GM23338 (cell line): ENCODE results near the gene GRIN2A. TPM values are rescaled to one million over a fixed set of nuclear protein-coding genes. Genes with fewer than 3 reads are reported as not detected.

Experiments
- ATAC-seq: fragments of 200-7000 bp; cut with Tn5 transposase; 3 replicates; pipeline ENCODE4 v1.9.1; 2020
- DNase-seq: peaks from one replicate; pipeline ENCODE4 v3.0.0-alpha.2; 2015; ENCODE audit warnings: low spot score
- H2AFZ ChIP-seq: fragments of 200-600 bp; sonication (generic); 2 replicates; pipeline ENCODE4 v1.8.0; 2016; ENCODE audit warnings: antibody characterized with exemption, mild to moderate bottlenecking, moderate library complexity
- H3F3A ChIP-seq: fragments of 200-600 bp; sonication (generic); replicated peaks from 2 replicates; pipeline ENCODE4 v1.8.0; 2017; ENCODE audit warnings: antibody characterized with exemption, mixed run types, low read depth
- H3K27ac ChIP-seq: fragments of 200-600 bp; sonication (generic); 2 replicates; pipeline ENCODE4 v1.6.1; 2016; ENCODE audit warnings: low read depth
- H3K27me3 ChIP-seq: fragments of 200-600 bp; sonication (generic); 2 replicates; pipeline ENCODE4 v1.8.0; 2016; ENCODE audit warnings: mild to moderate bottlenecking, mixed run types, moderate library complexity; ENCODE audit not compliant: insufficient read depth
- H3K36me3 ChIP-seq: fragments of 200-600 bp; sonication (generic); 2 replicates; pipeline ENCODE4 v1.8.0; 2016; ENCODE audit warnings: mild to moderate bottlenecking; ENCODE audit not compliant: insufficient read depth
- H3K4me1 ChIP-seq: fragments of 200-600 bp; sonication (generic); 2 replicates; pipeline ENCODE4 v1.8.0; 2016; ENCODE audit warnings: mild to moderate bottlenecking, moderate library complexity; ENCODE audit not compliant: insufficient read depth
- H3K4me2 ChIP-seq: fragments of 200-600 bp; sonication (generic); 2 replicates; pipeline ENCODE4 v1.7.1; 2017; ENCODE audit warnings: mixed run types
- H3K4me3 ChIP-seq: fragments of 200-600 bp; sonication (generic); 2 replicates; pipeline ENCODE4 v1.6.1; 2016; ENCODE audit warnings: mixed run types
- H3K79me2 ChIP-seq: fragments of 200-600 bp; sonication (generic); replicated peaks from 2 replicates; pipeline ENCODE4 v1.8.0; 2017; ENCODE audit warnings: mild to moderate bottlenecking; ENCODE audit not compliant: insufficient read depth
- H3K9me2 ChIP-seq: fragments of 200-600 bp; sonication (generic); 2 replicates; pipeline ENCODE4 v1.8.0; 2017; ENCODE audit not compliant: insufficient read depth
- H4K20me1 ChIP-seq: fragments of 200-600 bp; sonication (generic); replicated peaks from 2 replicates; pipeline ENCODE4 v1.8.0; 2017; ENCODE audit warnings: mild to moderate bottlenecking; ENCODE audit not compliant: insufficient read depth
- H3K27ac Mint-ChIP-seq: 2 replicates; pipeline ENCODE4 v1.8.0; 2020; ENCODE audit warnings: inconsistent platforms, mild to moderate bottlenecking, moderate library complexity, mixed read lengths
- H3K27me3 Mint-ChIP-seq: 3 replicates; pipeline ENCODE4 v1.8.0; 2022; ENCODE audit warnings: low read depth, mild to moderate bottlenecking, moderate library complexity, mixed read lengths, inconsistent platforms; ENCODE audit not compliant: insufficient read depth, poor library complexity
- H3K36me3 Mint-ChIP-seq: 3 replicates; pipeline ENCODE4 v1.8.0; 2021; ENCODE audit warnings: low read depth, mild to moderate bottlenecking, inconsistent platforms, moderate library complexity, mixed read lengths
- H3K4me1 Mint-ChIP-seq: 3 replicates; pipeline ENCODE4 v1.8.0; 2020; ENCODE audit warnings: mild to moderate bottlenecking, inconsistent platforms, mixed read lengths
- H3K4me3 Mint-ChIP-seq: 3 replicates; pipeline ENCODE4 v1.8.0; 2021; ENCODE audit warnings: moderate library complexity, mild to moderate bottlenecking, inconsistent platforms, mixed read lengths
- H3K9me3 Mint-ChIP-seq: 3 replicates; pipeline ENCODE4 v1.8.0; 2020; ENCODE audit warnings: moderate library complexity, mild to moderate bottlenecking, inconsistent platforms, mixed read lengths
- CREB1 ChIP-seq: fragments of 250-450 bp; sonication (Bioruptor Pico); IDR thresholded peaks from 2 replicates; pipeline ENCODE4 v1.5.0; 2020; ENCODE audit warnings: low read depth, mild to moderate bottlenecking, moderate library complexity
- ETS1 ChIP-seq: IDR thresholded peaks from 2 replicates; pipeline ENCODE4 v1.6.1; 2016; ENCODE audit warnings: antibody characterized with exemption
- EZH2phosphoT487 ChIP-seq: fragments of 200-600 bp; sonication (generic); IDR thresholded peaks from one replicate; pipeline ENCODE4 v1.8.1; 2018; ENCODE audit warnings: antibody characterized with exemption; ENCODE audit not compliant: unreplicated experiment
- NANOG ChIP-seq: IDR thresholded peaks from 2 replicates; pipeline ENCODE4 v1.6.1; 2016; ENCODE audit warnings: antibody characterized with exemption, borderline replicate concordance
- REST ChIP-seq: IDR thresholded peaks from one replicate; pipeline ENCODE4 v1.6.1; 2018; ENCODE audit warnings: antibody characterized with exemption; ENCODE audit not compliant: unreplicated experiment
- STAT1 ChIP-seq: IDR thresholded peaks from one replicate; pipeline ENCODE4 v1.6.1; 2016; ENCODE audit warnings: antibody characterized with exemption; ENCODE audit not compliant: unreplicated experiment
- ZNF331 ChIP-seq: fragments of 250-450 bp; sonication (Bioruptor Pico); IDR thresholded peaks from 2 replicates; pipeline ENCODE4 v1.5.0; 2020; ENCODE audit warnings: low read depth, mild to moderate bottlenecking, moderate library complexity
- ZNF462 ChIP-seq: fragments of 250-450 bp; sonication (Bioruptor Pico); IDR thresholded peaks from 2 replicates; pipeline ENCODE4 v1.5.0; 2020; ENCODE audit warnings: mild to moderate bottlenecking, moderate library complexity
- polyA plus RNA-seq: library from polyadenylated mRNA; unstranded; fragments of >200 nt; fragmentation: Nextera tagmentation; extraction: Ambion mirVana; gene quantifications from 2 replicates; pipeline ENCODE4 v1.2.1, GENCODE V29; 2016
- total RNA-seq: library from RNA; depleted of rRNA; stranded (reverse); fragments of >200 nt; shearing (Covaris generic); gene quantifications from 2 replicates; pipeline ENCODE4 v1.2.3, GENCODE V29; 2014

The GRIN2A gene
- total and polyA plus RNA-seq, 2 experiments from 2014 or later, result 0.89 to 5.1 TPM

GRCh38 chr16:9802160-9802559 is 380.1 kb downstream of the GRIN2A start:
- H4K20me1 ChIP-seq, result no peaks in the 10 kb centered on the region
- DNase-seq, result no peak
- no peak overlapping the region for H3K4me3 ChIP-seq
- H2AFZ ChIP-seq, result no peak overlapping the region
- H3F3A ChIP-seq, result no peaks in the 10 kb centered on the region
- no peak overlapping the region for H3K4me2 ChIP-seq
- Mint-ChIP-seq H3K36me3 (0 out of 3 replicates have a peak, but pooled peaks cover 6% of the 10 kb centered on the region), H3K4me1 (no peaks in the 10 kb centered on the region), H3K27me3 (peaks cover 4% of the 10 kb centered on the region), H3K4me3 (no peak overlapping the region), H3K9me3 (peaks cover 5% of the 10 kb centered on the region; the same call in 1 of the 3 replicates), H3K27ac (no peak overlapping the region)
- H3K4me1 ChIP-seq, result no peaks in the 10 kb centered on the region
- no peak overlapping the region for H3K27ac ChIP-seq
- no peak for ATAC-seq
- no peaks in the 10 kb centered on the region for H3K27me3 ChIP-seq
- H3K9me2 ChIP-seq, result peaks cover 6% of the 10 kb centered on the region; the same call in 1 of the 2 replicates
- no peak for TF ChIP-seq ZNF462 (CRISPR knock-in tag)
- no peak for TF ChIP-seq REST
- no peak for TF ChIP-seq CREB1 (CRISPR knock-in tag)
- no peak for TF ChIP-seq ETS1
- TF ChIP-seq STAT1, result no peak
- no peak for TF ChIP-seq EZH2phosphoT487
- TF ChIP-seq NANOG, result no peak
- TF ChIP-seq ZNF331 (CRISPR knock-in tag), result no peak
- no peaks in the 10 kb centered on the region for H3K79me2 ChIP-seq
- no peaks in the 10 kb centered on the region for H3K36me3 ChIP-seq
